ENCODE results near the gene MRPL55.

MRPL55 gene

GRCh38 chr1:228066891-228067654 is 42.0 kb downstream of the MRPL55 start:
- DNase-seq: no peak

- DNase-seq: no peak
Measured at GRCh38 chr1:228066416-228066815, 42.7 kb downstream of the MRPL55 start.

- DNase-seq: no peak
Measured at GRCh38 chr1:228065543-228066347, 43.4 kb downstream of the MRPL55 start.

- no peak for DNase-seq
Measured at GRCh38 chr1:228064741-228065542, 44.2 kb downstream of the MRPL55 start.

- no peak for DNase-seq
Measured at GRCh38 chr1:228064296-228064695, 44.8 kb downstream of the MRPL55 start.

- no peak for DNase-seq
Measured at GRCh38 chr1:228063251-228064191, 45.6 kb downstream of the MRPL55 start.

GRCh38 chr1:228062812-228063211 is 46.3 kb downstream of the MRPL55 start:
- peak; percentile 64 for DNase-seq

- DNase-seq: no peak
Measured at GRCh38 chr1:228062085-228062791, 46.9 kb downstream of the MRPL55 start.

- no peak for DNase-seq
Measured at GRCh38 chr1:228061411-228062084, 47.6 kb downstream of the MRPL55 start.

GRCh38 chr1:228060458-228061190 is 48.5 kb downstream of the MRPL55 start:
- peak; percentile 63 for DNase-seq

GRCh38 chr1:228059634-228060457 is 49.3 kb downstream of the MRPL55 start:
- peak; percentile 90 for DNase-seq

- peak; percentile 80 for DNase-seq
Measured at GRCh38 chr1:228058949-228059633, 50.0 kb downstream of the MRPL55 start.

GRCh38 chr1:228058172-228058948 is 50.7 kb downstream of the MRPL55 start:
- DNase-seq: no peak

All from RPMI8226 (cell line).